BLaER1 treated with 17β-estradiol and CSF1 and Interleukin-3, amounts not matched to agents 10 nM and 100 nM (cell line): ENCODE data around the gene C11orf24.

Experiments
- H3K27ac ChIP-seq, 11 experiments: shearing (Covaris generic); formaldehyde crosslinking; 2 replicates each; pipeline ENCODE4 v1.8.1; 2022
- H3K27me3 ChIP-seq, 11 experiments: shearing (Covaris generic); formaldehyde crosslinking; 2 replicates each; pipeline ENCODE4 v1.8.1; 2022
- H3K36me3 ChIP-seq, 11 experiments: shearing (Covaris generic); formaldehyde crosslinking; 2 replicates each; pipeline ENCODE4 v1.8.1; 2022
- H3K4me1 ChIP-seq, 10 experiments: shearing (Covaris generic); formaldehyde crosslinking; 2 replicates each; pipeline ENCODE4 v1.8.1; 2022
- H3K4me2 ChIP-seq, 11 experiments: shearing (Covaris generic); formaldehyde crosslinking; 2 replicates each; pipeline ENCODE4 v1.8.1; 2022
- H3K4me3 ChIP-seq, 10 experiments: shearing (Covaris generic); formaldehyde crosslinking; 2 replicates each; pipeline ENCODE4 v1.8.1; 2022
- H3K9ac ChIP-seq, 11 experiments: shearing (Covaris generic); formaldehyde crosslinking; 2 replicates each; pipeline ENCODE4 v1.8.1; 2022
- H3K9me3 ChIP-seq, 11 experiments: shearing (Covaris generic); formaldehyde crosslinking; replicated peaks in 1 of 11; 2 replicates each; pipeline ENCODE4 v1.8.1; 2022
- H4K20me1 ChIP-seq, 11 experiments: shearing (Covaris generic); formaldehyde crosslinking; 2 replicates each; pipeline ENCODE4 v1.8.1; 2022
- Cebpa-rat ChIP-seq, 11 experiments: shearing (Covaris generic); IDR thresholded peaks; 2 replicates each; pipeline ENCODE4 v1.8.1; 2022

The C11orf24 gene

DNA sequence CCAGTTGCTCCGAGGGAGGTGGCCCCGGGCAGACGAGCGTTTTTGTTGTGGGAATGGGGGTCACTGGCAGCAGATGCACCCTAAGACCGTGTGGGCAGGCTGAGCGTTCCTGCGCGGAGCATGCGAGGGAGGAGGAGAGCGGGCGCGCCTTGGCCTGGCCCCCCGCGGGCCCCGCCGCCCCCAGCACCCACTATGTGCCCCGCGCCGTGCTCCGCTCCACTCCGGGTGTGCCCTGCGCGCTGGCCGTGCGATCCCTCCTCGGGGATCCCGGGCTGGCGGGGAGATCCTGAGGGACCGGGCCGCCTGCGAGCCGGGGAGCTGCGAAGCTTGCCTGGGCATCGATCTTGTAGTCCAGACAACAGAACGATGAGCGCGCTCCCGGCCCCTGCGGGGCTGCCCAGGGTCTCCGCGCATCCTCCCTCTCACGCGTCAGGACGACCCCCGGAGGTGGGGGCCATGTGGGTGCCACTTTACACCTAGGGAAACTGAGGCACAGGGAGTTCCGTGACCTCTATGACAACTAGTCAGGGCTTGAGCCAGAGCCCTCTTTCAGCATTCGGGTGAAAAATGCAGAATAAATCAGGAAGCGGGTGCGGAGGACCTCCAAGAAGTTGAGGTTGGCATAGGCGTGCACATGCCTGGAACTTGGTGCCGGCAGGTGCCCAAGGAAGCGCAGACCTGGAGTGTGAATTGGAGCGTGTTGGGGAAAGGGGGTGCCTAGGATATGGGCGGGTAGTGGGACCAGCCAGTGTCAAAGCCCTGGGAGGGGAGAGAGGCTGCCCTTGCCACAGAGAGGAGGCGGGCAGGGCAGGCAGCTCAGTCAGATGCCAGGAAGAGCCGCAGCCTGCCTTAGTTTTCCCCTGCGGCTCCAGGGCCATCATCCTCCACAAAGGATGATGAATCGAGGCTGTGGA is 57.3 kb downstream of the C11orf24 start:
- Histone ChIP-seq H3K4me1 (peaks cover 48 to 58% (median 54%) of the 10 kb centered on the region in 10 experiments), H3K27me3 (no peaks in the 10 kb centered on the region), H3K4me3 (peak overlapping the region; percentile 60 to 93 (median 84)), H3K4me2 (peak overlapping the region; percentile 86 to 97 (median 90)), H3K9ac (peak overlapping the region; percentile 98 to 99 (median 99)), H3K9me3 (no peaks in the 10 kb centered on the region), H3K36me3 (no peaks in the 10 kb centered on the region), H3K27ac (peak overlapping the region; percentile 95 to 100 (median 99)), H4K20me1 (peaks cover 28 to 32% (median 31%) of the 10 kb centered on the region in 11 experiments)
- no peak for TF ChIP-seq Cebpa-rat (IDR thresholded peaks at IDR 0.05)

GRCh38 chr11:68213555-68214172 is 58.1 kb downstream of the C11orf24 start:
- H3K4me1 ChIP-seq, result peaks cover 51 to 61% (median 57%) of the 10 kb centered on the region in 10 experiments
- H3K27ac ChIP-seq, result peak overlapping the region; percentile 95 to 100 (median 99)
- H3K4me2 ChIP-seq, result peak overlapping the region; percentile 86 to 97 (median 90)
- H4K20me1 ChIP-seq, result peaks cover 36 to 40% (median 39%) of the 10 kb centered on the region in 11 experiments
- peak overlapping the region; percentile 98 to 99 (median 99) for H3K9ac ChIP-seq
- H3K4me3 ChIP-seq, result peak overlapping the region; percentile 60 to 93 (median 84)
- H3K36me3 ChIP-seq, result no peaks in the 10 kb centered on the region
- TF ChIP-seq Cebpa-rat (IDR thresholded peaks at IDR 0.05), result no peak
- no peaks in the 10 kb centered on the region for H3K27me3 ChIP-seq
- no peaks in the 10 kb centered on the region for H3K9me3 ChIP-seq

DNA sequence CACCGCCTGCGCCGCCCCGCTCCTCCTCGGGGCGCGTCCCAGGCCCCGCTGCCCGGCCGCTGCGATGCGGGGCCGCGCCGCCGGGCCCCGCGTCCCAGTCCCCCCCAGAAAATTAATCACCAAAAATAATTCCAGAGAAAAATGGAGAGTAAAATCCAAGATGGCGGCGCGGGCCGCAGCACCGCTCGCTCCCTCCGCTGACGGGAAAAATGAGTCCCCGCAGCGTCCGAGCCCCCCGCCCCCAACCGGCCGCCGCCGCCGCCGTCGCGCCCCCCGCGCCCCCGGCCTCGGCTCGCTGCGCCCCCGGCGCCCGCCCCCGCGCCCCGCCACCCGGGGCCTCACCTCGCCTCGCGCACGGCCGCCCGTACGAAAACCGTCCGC is 58.6 kb downstream of the C11orf24 start, which contains the start of gene KMT5B:
KMT5B (minus strand) TSS at position 162 of the 381 bp plus-strand sequence. CDS start 23,220 bp downstream, outside the sequence.
- Histone ChIP-seq H3K9ac (peak within 1 kb of the TSS; percentile 98 to 99 (median 99)), H3K4me2 (peak within 1 kb of the TSS; percentile 90 to 99 (median 96)), H3K9me3 (no peaks in the 10 kb centered on the region), H3K4me3 (peak within 1 kb of the TSS; percentile 60 to 93 (median 84)), H3K27ac (peak within 1 kb of the TSS; percentile 95 to 100 (median 99)), H3K27me3 (no peaks in the 10 kb centered on the region), H3K36me3 (no peaks in the 10 kb centered on the region), H4K20me1 (peaks cover 41 to 45% (median 44%) of the 10 kb centered on the region in 11 experiments), H3K4me1 (peaks cover 53 to 61% (median 57%) of the 10 kb centered on the region in 10 experiments)
- TF ChIP-seq Cebpa-rat (IDR thresholded peaks at IDR 0.05), result no peak

- no peak for TF ChIP-seq Cebpa-rat (IDR thresholded peaks at IDR 0.05)
- Histone ChIP-seq H3K27me3 (no peaks in the 10 kb centered on the region), H3K4me1 (peaks cover 55 to 65% (median 57%) of the 10 kb centered on the region in 10 experiments)
Observed at GRCh38 chr11:68212421-68213134, 59.2 kb downstream of the C11orf24 start.

GRCh38 chr11:68211546-68211945 is 60.2 kb downstream of the C11orf24 start:
- peak overlapping the region; percentile 60 to 93 (median 84) for H3K4me3 ChIP-seq
- TF ChIP-seq Cebpa-rat (IDR thresholded peaks at IDR 0.05), result no peak
- H3K9ac ChIP-seq, result peak overlapping the region; percentile 98 to 99 (median 99)
- no peaks in the 10 kb centered on the region for H3K27me3 ChIP-seq
- H3K27ac ChIP-seq, result peak overlapping the region in 1 of 11 experiments; percentile 100; a peak in 1 of 22 replicates
- H3K4me2 ChIP-seq, result peak overlapping the region; percentile 89 to 99 (median 96)
- H3K4me1 ChIP-seq, result peaks cover 57 to 75% (median 66%) of the 10 kb centered on the region in 10 experiments
- H3K9me3 ChIP-seq, result no peaks in the 10 kb centered on the region
- peaks cover 57 to 61% (median 60%) of the 10 kb centered on the region in 11 experiments for H4K20me1 ChIP-seq
- no peaks in the 10 kb centered on the region for H3K36me3 ChIP-seq

More at GRCh38 chr11:68212421-68213134, 59.2 kb downstream of the C11orf24 start:
- peak overlapping the region; percentile 98 to 99 (median 99) for H3K9ac ChIP-seq
- no peaks in the 10 kb centered on the region for H3K36me3 ChIP-seq
- peaks cover 47 to 50% (median 50%) of the 10 kb centered on the region in 11 experiments for H4K20me1 ChIP-seq
- H3K9me3 ChIP-seq, result no peaks in the 10 kb centered on the region
- H3K4me2 ChIP-seq, result peak overlapping the region; percentile 89 to 99 (median 96)
- peak overlapping the region; percentile 95 to 100 (median 99) for H3K27ac ChIP-seq
- H3K4me3 ChIP-seq, result peak overlapping the region; percentile 60 to 93 (median 84)
